PC-3 (cell line): ENCODE data around the gene CPS1.

Source experiments
- CTCF ChIP-seq: fragments of 300-600 bp; sonication (generic); conservative IDR thresholded peaks from 2 replicates; pipeline ENCODE4 v1.5.1; 2017; ENCODE audit warnings: antibody characterized with exemption, low read depth, mild to moderate bottlenecking, low read length
- EZH2 ChIP-seq: fragments of 300-600 bp; sonication (generic); IDR thresholded peaks from one replicate; pipeline ENCODE4 v1.6.1; 2017; ENCODE audit warnings: antibody characterized with exemption, mild to moderate bottlenecking, low read length; ENCODE audit not compliant: unreplicated experiment

- TF ChIP-seq CTCF (no peak), EZH2 (no peak)
These were observed 2.3 kb downstream of the CPS1 start for GRCh38 chr2:210558708-210559107.
